ENCODE measurements around the gene HNRNPUL1.

DNA sequence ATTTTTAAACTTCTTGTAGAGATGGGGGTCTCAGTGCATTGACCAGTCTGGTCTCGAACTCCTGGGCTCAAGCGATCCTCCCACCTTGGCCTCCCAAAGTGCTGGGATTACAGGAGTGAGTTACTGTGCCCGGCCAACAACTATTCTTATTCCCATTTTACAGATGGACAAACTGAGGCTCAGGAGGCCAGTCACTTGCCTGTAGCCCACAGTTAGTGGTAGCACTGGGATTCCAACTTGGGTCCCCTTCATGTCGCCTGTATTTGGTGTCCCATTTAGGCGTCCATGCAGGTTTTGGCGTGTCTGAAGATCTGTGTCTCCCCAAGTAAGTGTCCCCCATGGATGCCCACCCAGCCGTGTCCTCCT, 45.9 kb upstream of the HNRNPUL1 start:
- TF ChIP-seq POLR2AphosphoS5 (IDR thresholded peaks at IDR 0.05; ENCODE audit: borderline replicate concordance, low read depth, low read length) (no peak), EZH2 (IDR thresholded peaks at IDR 0.05) (no peak)
